ENCODE results near the gene RPS15. TPM values are rescaled to one million over a fixed set of nuclear protein-coding genes. Genes with fewer than 3 reads are reported as not detected.

The RPS15 gene
- polyA plus RNA-seq, 1 of the 3 experiments (the other 2 are of a cell fraction) = 3,749 TPM

DNA sequence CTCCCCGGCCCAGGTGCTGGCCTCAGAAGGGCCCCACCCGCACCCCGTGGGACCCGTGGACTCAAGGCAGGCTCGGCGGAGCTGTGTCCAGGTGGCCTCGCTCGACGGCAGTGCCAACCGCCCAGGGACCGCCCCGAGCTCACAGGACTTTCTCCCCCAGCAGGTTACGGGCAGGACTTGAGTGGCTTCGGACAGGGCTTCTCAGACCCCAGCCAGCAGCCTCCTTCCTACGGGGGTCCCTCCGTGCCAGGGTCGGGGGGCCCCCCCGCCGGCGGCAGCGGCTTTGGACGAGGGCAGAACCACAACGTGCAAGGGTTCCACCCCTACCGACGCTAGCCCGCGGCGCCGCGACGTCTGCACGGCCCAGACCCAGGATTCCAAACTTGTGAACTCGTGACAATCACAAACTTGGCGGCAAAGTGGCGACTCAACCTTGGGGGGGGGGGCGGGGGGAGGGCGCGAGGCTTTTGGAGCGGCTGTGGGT lies 3.6 kb upstream of the RPS15 start:
- Histone ChIP-seq H3K4me2 (no peak overlapping the region), H3K9me3 (no peaks in the 10 kb centered on the region), H3K4me1 (ENCODE audit: control insufficient read depth in 1 of 2, insufficient read depth in 2 of 2, low read depth in 1 of 2, low read length in 1 of 2) (peaks cover 0 to 3% of the 10 kb centered on the region in 2 experiments; a peak in 1 of 4 replicates), H4K20me1 (ENCODE audit: insufficient read depth) (peaks cover 13% of the 10 kb centered on the region), H3K79me2 (ENCODE audit: insufficient read depth) (peaks cover 17% of the 10 kb centered on the region), H3K27me3 (ENCODE audit: insufficient read depth) (no peaks in the 10 kb centered on the region), H3K4me3 (ENCODE audit: low read depth in 2 of 2, low read length in 1 of 2) (no peak overlapping the region), H3K27ac (ENCODE audit: low read depth in 2 of 2, low read length in 1 of 2) (no peak overlapping the region), H3K36me3 (replicated peaks in 1 of 2; ENCODE audit: control insufficient read depth in 1 of 2, insufficient read depth in 2 of 2, low read length in 1 of 2) (peaks cover 4 to 46% of the 10 kb centered on the region in 2 experiments), H3K9ac (no peak overlapping the region), H3K9me2 (no peaks in the 10 kb centered on the region), H2AFZ (ENCODE audit: low read depth) (no peak overlapping the region), H3F3A (replicated peaks; ENCODE audit: insufficient read depth) (peaks cover 22% of the 10 kb centered on the region)
- 85% methylated on average over 13 of the region's 39 CpGs for WGBS (ENCODE audit: low lambda C conversion rate)
- POLR2A ChIA-PET = no interaction called here
- TF ChIP-seq, protein P1, sequence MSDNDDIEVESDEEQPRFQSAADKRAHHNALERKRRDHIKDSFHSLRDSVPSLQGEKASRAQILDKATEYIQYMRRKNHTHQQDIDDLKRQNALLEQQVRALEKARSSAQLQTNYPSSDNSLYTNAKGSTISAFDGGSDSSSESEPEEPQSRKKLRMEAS (IDR thresholded peaks at IDR 0.05; ENCODE audit: low read depth) = no peak
- TF ChIP-seq CTCF (IDR thresholded peaks at IDR 0.05) (no peak), RCOR1 (IDR thresholded peaks at IDR 0.05; ENCODE audit: low read length) (no peak), CHD2 (IDR thresholded peaks at IDR 0.05; ENCODE audit: low read length, partially characterized antibody) (no peak), NFIC (IDR thresholded peaks at IDR 0.05; ENCODE audit: borderline replicate concordance) (no peak), JUND (IDR thresholded peaks at IDR 0.05) (no peak), ELF1 (IDR thresholded peaks at IDR 0.05) (no peak), YY1 (IDR thresholded peaks at IDR 0.05; ENCODE audit: low read depth) (no peak), FOXM1 (IDR thresholded peaks at IDR 0.05; ENCODE audit: low read depth) (no peak), NRF1 (IDR thresholded peaks at IDR 0.05; ENCODE audit: low read depth, low read length) (no peak)
- TF ChIP-seq, protein P2, sequence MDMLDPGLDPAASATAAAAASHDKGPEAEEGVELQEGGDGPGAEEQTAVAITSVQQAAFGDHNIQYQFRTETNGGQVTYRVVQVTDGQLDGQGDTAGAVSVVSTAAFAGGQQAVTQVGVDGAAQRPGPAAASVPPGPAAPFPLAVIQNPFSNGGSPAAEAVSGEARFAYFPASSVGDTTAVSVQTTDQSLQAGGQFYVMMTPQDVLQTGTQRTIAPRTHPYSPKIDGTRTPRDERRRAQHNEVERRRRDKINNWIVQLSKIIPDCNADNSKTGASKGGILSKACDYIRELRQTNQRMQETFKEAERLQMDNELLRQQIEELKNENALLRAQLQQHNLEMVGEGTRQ (IDR thresholded peaks at IDR 0.05; ENCODE audit: borderline replicate concordance, low read depth, low read length) = no peak
- DNase-seq = no peak
- CTCF ChIA-PET = interaction anchor here (0.8 kb wide), 1 partner anchor 15 kb away, joined by 3 read pairs; no protein-coding TSS in a partner anchor

- Histone ChIP-seq H3K9me3 (no peaks in the 10 kb centered on the region), H3K9me2 (no peaks in the 10 kb centered on the region), H2AFZ (ENCODE audit: low read depth) (no peak overlapping the region), H4K20me1 (ENCODE audit: insufficient read depth) (peaks cover 22% of the 10 kb centered on the region), H3K79me2 (ENCODE audit: insufficient read depth) (peaks cover 25% of the 10 kb centered on the region), H3F3A (replicated peaks; ENCODE audit: insufficient read depth) (peaks cover 28% of the 10 kb centered on the region), H3K9ac (no peak overlapping the region), H3K4me3 (ENCODE audit: low read depth in 2 of 2, low read length in 1 of 2) (no peak overlapping the region), H3K27me3 (ENCODE audit: insufficient read depth) (no peaks in the 10 kb centered on the region), H3K36me3 (replicated peaks in 1 of 2; ENCODE audit: control insufficient read depth in 1 of 2, insufficient read depth in 2 of 2, low read length in 1 of 2) (peaks cover 12 to 47% of the 10 kb centered on the region in 2 experiments), H3K4me2 (no peak overlapping the region), H3K27ac (ENCODE audit: low read depth in 2 of 2, low read length in 1 of 2) (no peak overlapping the region), H3K4me1 (ENCODE audit: control insufficient read depth in 1 of 2, insufficient read depth in 2 of 2, low read depth in 1 of 2, low read length in 1 of 2) (peaks cover 3 to 10% of the 10 kb centered on the region in 2 experiments; a peak in 2 of 4 replicates)
- CTCF ChIA-PET = interaction anchor here (0.8 kb wide), 1 partner anchor 16 kb away, joined by 3 read pairs; no protein-coding TSS in a partner anchor
- POLR2A ChIA-PET = interaction anchor here (1.4 kb wide), 1 partner anchor 22 kb away, joined by 5 read pairs; no protein-coding TSS in a partner anchor
- no peak for DNase-seq
- 91% methylated on average over 14 of the region's 21 CpGs for WGBS (ENCODE audit: low lambda C conversion rate)
- TF ChIP-seq RCOR1 (IDR thresholded peaks at IDR 0.05; ENCODE audit: low read length) = no peak
- no peak for TF ChIP-seq EP300 (IDR thresholded peaks at IDR 0.05; ENCODE audit: borderline replicate concordance in 1 of 2, low read depth in 1 of 2, low read length in 1 of 2)
- no peak for TF ChIP-seq MEF2A (IDR thresholded peaks at IDR 0.05; ENCODE audit: borderline replicate concordance, low read depth)
- TF ChIP-seq POLR2AphosphoS5 (IDR thresholded peaks at IDR 0.05; ENCODE audit: low read depth, low read length) = no peak
- no peak for TF ChIP-seq CHD2 (IDR thresholded peaks at IDR 0.05; ENCODE audit: low read length, partially characterized antibody)
- TF ChIP-seq TCF12 (IDR thresholded peaks at IDR 0.05) = no peak
- no peak for TF ChIP-seq JUND (IDR thresholded peaks at IDR 0.05)
- TF ChIP-seq RFX5 (IDR thresholded peaks at IDR 0.05; ENCODE audit: low read length) = no peak
- TF ChIP-seq MXI1 (IDR thresholded peaks at IDR 0.05; ENCODE audit: low read depth, low read length) = no peak
- no peak for TF ChIP-seq NFIC (IDR thresholded peaks at IDR 0.05; ENCODE audit: borderline replicate concordance)
- TF ChIP-seq NRF1 (IDR thresholded peaks at IDR 0.05; ENCODE audit: low read depth, low read length) = no peak
- no peak for TF ChIP-seq CTCF (IDR thresholded peaks at IDR 0.05)
- TF ChIP-seq ZBTB33 (IDR thresholded peaks at IDR 0.05; ENCODE audit: borderline replicate concordance, low read depth) = no peak
- no peak for TF ChIP-seq GATA2 (CRISPR knock-in tag; IDR thresholded peaks at IDR 0.05)
Measured at GRCh38 chr19:1435378-1435989, 2.7 kb upstream of the RPS15 start.

Data from SK-N-SH (cell line).